ENCODE measurements around the gene TMCC1. TPM values are rescaled to one million over a fixed set of nuclear protein-coding genes. Genes with fewer than 3 reads are reported as not detected.
A peak's percentile ranks its signal among the peaks of the same experiment; 100 is the strongest.

The TMCC1 gene
- total and polyA plus RNA-seq, 2 experiments from 2014 or later = 12.3 to 26.9 TPM

GRCh38 chr3:129688271-129688895 is 205.1 kb downstream of the TMCC1 start:
- Histone ChIP-seq H3K27me3 (no peaks in the 10 kb centered on the region), H3K4me1 (ENCODE audit: low read depth) (peaks cover 20% of the 10 kb centered on the region), H3K36me3 (no peaks in the 10 kb centered on the region), H3K9me3 (ENCODE audit: low read depth) (no peaks in the 10 kb centered on the region), H3K27ac (peak overlapping the region; percentile 46), H3K4me3 (peak overlapping the region; percentile 11)
- DNase-seq (ENCODE audit: low read depth in 1 of 2, low spot score in 1 of 2) = peak; percentile 65 to 75
- TF ChIP-seq CTCF (IDR thresholded peaks at IDR 0.05; ENCODE audit: low read depth, low read length) = no peak

- Histone ChIP-seq H3K36me3 (no peaks in the 10 kb centered on the region), H3K4me1 (ENCODE audit: low read depth) (peaks cover 20% of the 10 kb centered on the region), H3K27ac (no peak overlapping the region), H3K27me3 (no peaks in the 10 kb centered on the region), H3K9me3 (ENCODE audit: low read depth) (no peaks in the 10 kb centered on the region), H3K4me3 (no peak overlapping the region)
- no peak for TF ChIP-seq CTCF (IDR thresholded peaks at IDR 0.05; ENCODE audit: low read depth, low read length)
- DNase-seq (ENCODE audit: low read depth in 1 of 2, low spot score in 1 of 2) = no peak
Measured at GRCh38 chr3:129687586-129688125, 205.9 kb downstream of the TMCC1 start.

GRCh38 chr3:129686941-129687340 is 206.6 kb downstream of the TMCC1 start:
- TF ChIP-seq CTCF (IDR thresholded peaks at IDR 0.05; ENCODE audit: low read depth, low read length) = no peak
- no peak overlapping the region for H3K4me3 ChIP-seq
- H3K9me3 ChIP-seq (ENCODE audit: low read depth) = no peaks in the 10 kb centered on the region
- H3K36me3 ChIP-seq = no peaks in the 10 kb centered on the region
- H3K27ac ChIP-seq = no peak overlapping the region
- no peak for DNase-seq (ENCODE audit: low read depth in 1 of 2, low spot score in 1 of 2)
- H3K27me3 ChIP-seq = no peaks in the 10 kb centered on the region
- H3K4me1 ChIP-seq (ENCODE audit: low read depth) = peaks cover 20% of the 10 kb centered on the region

GRCh38 chr3:129684270-129684669 is 209.2 kb downstream of the TMCC1 start:
- TF ChIP-seq CTCF (IDR thresholded peaks at IDR 0.05; ENCODE audit: low read depth, low read length) = no peak
- peaks cover 19% of the 10 kb centered on the region for H3K4me1 ChIP-seq (ENCODE audit: low read depth)
- no peaks in the 10 kb centered on the region for H3K27me3 ChIP-seq

GRCh38 chr3:129683201-129683600 is 210.3 kb downstream of the TMCC1 start:
- Histone ChIP-seq H3K27me3 (no peaks in the 10 kb centered on the region), H3K27ac (no peak overlapping the region), H3K9me3 (ENCODE audit: low read depth) (no peaks in the 10 kb centered on the region), H3K4me1 (ENCODE audit: low read depth) (peaks cover 8% of the 10 kb centered on the region), H3K36me3 (no peaks in the 10 kb centered on the region), H3K4me3 (no peak overlapping the region)
- TF ChIP-seq CTCF (IDR thresholded peaks at IDR 0.05; ENCODE audit: low read depth, low read length) = no peak
- no peak for DNase-seq (ENCODE audit: low read depth in 1 of 2, low spot score in 1 of 2)

More at GRCh38 chr3:129684270-129684669, 209.2 kb downstream of the TMCC1 start:
- DNase-seq (ENCODE audit: low read depth in 1 of 2, low spot score in 1 of 2) = no peak
- Histone ChIP-seq H3K9me3 (ENCODE audit: low read depth) (no peaks in the 10 kb centered on the region), H3K4me3 (no peak overlapping the region), H3K36me3 (no peaks in the 10 kb centered on the region), H3K27ac (no peak overlapping the region)
